ENCODE data around the gene RUFY3. TPM values are rescaled to one million over a fixed set of nuclear protein-coding genes. Genes with fewer than 3 reads are reported as not detected.
"Not testable (repeated sequence)": the region's sequence is repeated elsewhere in the genome, so short reads cannot be mapped to it uniquely, and the experiment has no call there.

Gene RUFY3
- polyA plus RNA-seq, 2 of the 4 experiments (the other 2 are of a cell fraction), result 8.1 to 20.8 TPM

DNA sequence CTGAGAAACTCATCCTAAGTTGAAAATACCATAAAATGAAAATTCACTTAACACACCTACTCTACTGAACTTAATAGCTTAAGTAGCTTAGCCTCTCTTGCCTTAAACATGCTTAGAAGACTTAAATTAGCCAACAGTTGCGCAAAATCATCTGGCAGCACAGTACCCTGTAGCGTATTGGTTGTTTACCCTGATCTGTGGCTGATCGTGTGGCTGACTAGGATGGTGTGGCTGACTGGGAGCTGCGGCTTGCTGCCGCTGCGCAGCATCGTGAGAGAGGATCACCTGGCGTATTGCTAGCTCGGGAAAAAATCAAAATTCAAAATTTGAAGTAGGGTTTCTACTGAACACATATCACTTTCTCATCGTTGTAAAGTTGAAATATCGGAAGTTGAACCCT, 6.3 kb downstream of the RUFY3 start:
- TF ChIP-seq CEBPB (IDR thresholded peaks at IDR 0.05) (no peak), ESRRA (IDR thresholded peaks at IDR 0.05; ENCODE audit: borderline replicate concordance, low read length) (no peak), EP300 (IDR thresholded peaks at IDR 0.05) (no peak), NPAS2 (CRISPR knock-in tag; IDR thresholded peaks at IDR 0.05; ENCODE audit: borderline replicate concordance) (no peak), RCOR1 (IDR thresholded peaks at IDR 0.05; ENCODE audit: low read depth, low read length) (no peak), JUNB (IDR thresholded peaks at IDR 0.05) (no peak), CHD2 (IDR thresholded peaks at IDR 0.05; ENCODE audit: low read length, partially characterized antibody) (no peak)
- TF ChIP-seq, protein P1, sequence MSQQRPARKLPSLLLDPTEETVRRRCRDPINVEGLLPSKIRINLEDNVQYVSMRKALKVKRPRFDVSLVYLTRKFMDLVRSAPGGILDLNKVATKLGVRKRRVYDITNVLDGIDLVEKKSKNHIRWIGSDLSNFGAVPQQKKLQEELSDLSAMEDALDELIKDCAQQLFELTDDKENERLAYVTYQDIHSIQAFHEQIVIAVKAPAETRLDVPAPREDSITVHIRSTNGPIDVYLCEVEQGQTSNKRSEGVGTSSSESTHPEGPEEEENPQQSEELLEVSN (IDR thresholded peaks at IDR 0.05; ENCODE audit: borderline replicate concordance, low read depth), result no peak
- TF ChIP-seq, protein P2, sequence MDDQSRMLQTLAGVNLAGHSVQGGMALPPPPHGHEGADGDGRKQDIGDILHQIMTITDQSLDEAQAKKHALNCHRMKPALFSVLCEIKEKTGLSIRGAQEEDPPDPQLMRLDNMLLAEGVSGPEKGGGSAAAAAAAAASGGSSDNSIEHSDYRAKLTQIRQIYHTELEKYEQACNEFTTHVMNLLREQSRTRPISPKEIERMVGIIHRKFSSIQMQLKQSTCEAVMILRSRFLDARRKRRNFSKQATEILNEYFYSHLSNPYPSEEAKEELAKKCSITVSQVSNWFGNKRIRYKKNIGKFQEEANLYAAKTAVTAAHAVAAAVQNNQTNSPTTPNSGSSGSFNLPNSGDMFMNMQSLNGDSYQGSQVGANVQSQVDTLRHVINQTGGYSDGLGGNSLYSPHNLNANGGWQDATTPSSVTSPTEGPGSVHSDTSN (IDR thresholded peaks at IDR 0.05), result no peak
- no peak for ATAC-seq
- DNase-seq (ENCODE audit: low read depth in 1 of 2, low spot score in 1 of 2), result no peak
- no peak overlapping the region for H3K4me3 ChIP-seq
- POLR2A ChIA-PET, result no interaction called here
- WGBS (ENCODE audit: missing lambda C conversion rate), result 84% methylated on average over 11 of the region's 11 CpGs
- no peak overlapping the region for H3K27ac ChIP-seq
- CTCF ChIA-PET, result interaction anchor here (0.7 to 0.9 kb wide), 2 partner anchors 9 to 110 kb away, joined by 3 read pairs; no protein-coding TSS in a partner anchor
- H3K9me3 ChIP-seq, result no peaks in the 10 kb centered on the region
- H3K4me2 ChIP-seq, result no peak overlapping the region
- FAIRE-seq, result no peak
- H3K4me1 ChIP-seq, result no peaks in the 10 kb centered on the region

DNA sequence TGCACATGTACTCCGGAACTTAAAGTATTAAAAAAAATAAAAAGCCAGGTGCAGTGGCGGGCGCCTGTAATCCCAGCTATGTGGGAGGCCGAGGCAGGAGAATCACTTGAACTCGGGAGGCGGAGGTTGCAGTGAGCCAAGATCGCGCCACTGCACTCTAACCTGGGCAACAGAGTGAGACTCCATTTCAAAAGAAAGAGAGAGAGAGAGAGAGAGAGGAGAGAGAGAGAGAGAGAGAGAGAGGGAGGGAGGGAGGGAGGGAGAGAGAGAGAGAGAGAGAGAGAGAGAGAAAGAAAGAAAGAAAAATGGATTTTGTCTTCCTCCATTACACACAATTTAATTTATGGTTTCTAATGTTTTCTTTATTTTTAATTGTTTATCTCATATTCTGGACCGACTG, 11.1 kb downstream of the RUFY3 start:
- H3K4me3 ChIP-seq; DNase-seq (ENCODE audit: low read depth in 1 of 2, low spot score in 1 of 2); CTCF ChIA-PET; FAIRE-seq; H3K9me3 ChIP-seq; ATAC-seq; POLR2A ChIA-PET; H3K27ac ChIP-seq; H3K4me2 ChIP-seq: not testable (repeated sequence)
- H3K4me1 ChIP-seq, result peaks cover 20% of the 10 kb centered on the region
- 92% methylated on average over 9 of the region's 9 CpGs for WGBS (ENCODE audit: missing lambda C conversion rate)

DNA sequence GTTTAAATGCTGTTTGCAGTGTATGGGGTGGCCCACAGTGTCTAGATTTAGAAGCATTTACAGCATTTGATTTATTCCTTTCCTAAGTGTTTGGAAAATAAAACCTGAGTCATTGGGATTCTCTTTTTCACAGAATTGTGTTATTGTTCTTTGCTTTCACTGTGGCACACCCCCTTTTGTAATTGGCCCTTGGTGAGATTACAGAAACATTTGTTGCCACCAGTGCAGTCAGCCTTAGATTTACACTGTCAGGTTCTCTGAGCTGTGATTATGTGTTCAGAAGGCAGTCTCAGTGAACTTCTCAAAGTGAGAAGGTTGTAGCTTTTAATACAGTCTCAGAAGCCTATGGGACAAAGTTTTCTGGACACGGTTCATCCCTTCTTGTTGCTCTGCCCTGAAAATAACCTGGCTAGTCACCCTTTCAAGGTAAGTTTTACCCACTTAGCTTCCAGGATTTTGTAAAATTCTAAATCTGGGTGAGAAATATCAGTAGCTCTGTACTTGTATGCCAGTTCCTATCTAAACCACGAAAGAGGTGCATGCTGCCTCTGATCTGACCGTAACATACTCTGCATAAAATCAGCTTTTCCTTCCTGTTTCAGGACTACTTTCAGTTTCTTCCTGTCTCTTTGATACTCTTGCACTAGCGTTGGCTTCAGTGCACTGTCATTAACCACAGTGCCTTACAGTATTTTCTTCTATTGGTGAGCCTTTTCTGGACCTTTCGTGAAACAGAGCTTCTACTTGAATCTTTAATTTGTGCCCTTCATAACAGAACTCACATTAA, 12.6 kb downstream of the RUFY3 start:
- TF ChIP-seq BHLHE40 (IDR thresholded peaks at IDR 0.05; ENCODE audit: low read depth, low read length), result no peak
- TF ChIP-seq RNF2 (IDR thresholded peaks at IDR 0.05; ENCODE audit: borderline replicate concordance, low read depth), result no peak
- TF ChIP-seq ZC3H11A (IDR thresholded peaks at IDR 0.05), result no peak
- no peak for TF ChIP-seq MAZ (IDR thresholded peaks at IDR 0.05; ENCODE audit: borderline replicate concordance, low read depth, low read length)
- no peak for TF ChIP-seq GATA3 (IDR thresholded peaks at IDR 0.05; ENCODE audit: borderline replicate concordance)
- ATAC-seq, result peak; percentile 79 to 82
- peak overlapping the region; percentile 13 to 78; a peak in 4 of 6 replicates for H3K27ac ChIP-seq
- no peaks in the 10 kb centered on the region for H3K9me3 ChIP-seq
- H3K4me3 ChIP-seq, result peak overlapping the region; percentile 25; the same call in 2 of the 3 replicates
- WGBS (ENCODE audit: missing lambda C conversion rate), result 20% methylated on average over 5 of the region's 5 CpGs
- POLR2A ChIA-PET, result interaction anchor here (0.6 to 1.6 kb wide), 2 partner anchors 29 to 45 kb away, joined by 3 to 8 read pairs; no protein-coding TSS in a partner anchor
- peaks cover 21% of the 10 kb centered on the region for H3K4me1 ChIP-seq
- H3K4me2 ChIP-seq, result peak overlapping the region; percentile 81
- no peak for FAIRE-seq
- CTCF ChIA-PET, result interaction anchor here (0.7 to 1.4 kb wide), 4 partner anchors 8 to 16 kb away, joined by 3 to 4 read pairs (median 3); no protein-coding TSS in a partner anchor
- DNase-seq (ENCODE audit: low read depth in 1 of 2, low spot score in 1 of 2), result no peak

DNA sequence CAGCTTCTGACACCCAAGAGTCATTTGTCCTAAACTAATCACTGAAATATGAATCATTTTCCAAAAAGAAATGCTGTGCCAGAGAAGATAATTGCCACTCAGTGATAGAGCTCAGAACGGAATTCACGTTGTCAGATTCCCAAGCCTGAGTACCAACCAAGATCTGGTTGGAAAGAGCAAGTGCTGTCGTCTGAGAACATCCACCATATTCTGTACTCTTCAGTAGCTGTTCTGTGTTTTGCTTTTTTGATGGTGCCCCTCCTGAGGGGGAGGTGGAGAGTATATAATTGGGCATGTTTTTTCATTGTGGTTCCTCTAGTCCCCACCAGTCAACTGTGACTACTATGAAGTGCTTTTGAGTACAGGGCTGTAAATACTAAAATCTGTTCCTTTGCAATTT, 13.2 kb downstream of the RUFY3 start:
- H3K27ac ChIP-seq, result peak overlapping the region; percentile 13 to 78; a peak in 4 of 6 replicates

More for the DNA sequence above, 13.2 kb downstream of the RUFY3 start:
- H3K4me2 ChIP-seq, result peak overlapping the region; percentile 81
- peaks cover 27% of the 10 kb centered on the region for H3K4me1 ChIP-seq
- DNase-seq (ENCODE audit: low read depth in 1 of 2, low spot score in 1 of 2), result no peak
- no peak for FAIRE-seq
- H3K4me3 ChIP-seq, result peak overlapping the region; percentile 25; the same call in 2 of the 3 replicates
- no peaks in the 10 kb centered on the region for H3K9me3 ChIP-seq
- no peak for TF ChIP-seq NR3C1 (IDR thresholded peaks at IDR 0.05)
- TF ChIP-seq ZC3H11A (IDR thresholded peaks at IDR 0.05), result no peak
- TF ChIP-seq, protein P1 (IDR thresholded peaks at IDR 0.05; ENCODE audit: borderline replicate concordance, low read depth), result no peak
- TF ChIP-seq, protein P3, sequence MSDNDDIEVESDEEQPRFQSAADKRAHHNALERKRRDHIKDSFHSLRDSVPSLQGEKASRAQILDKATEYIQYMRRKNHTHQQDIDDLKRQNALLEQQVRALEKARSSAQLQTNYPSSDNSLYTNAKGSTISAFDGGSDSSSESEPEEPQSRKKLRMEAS (IDR thresholded peaks at IDR 0.05), result no peak
- TF ChIP-seq JUN (IDR thresholded peaks at IDR 0.05), result no peak
- TF ChIP-seq MAFK (IDR thresholded peaks at IDR 0.05; ENCODE audit: partially characterized antibody), result no peak
- no peak for TF ChIP-seq HOXB5 (CRISPR knock-in tag; IDR thresholded peaks at IDR 0.05)
- no peak for TF ChIP-seq KDM1A (IDR thresholded peaks at IDR 0.05; ENCODE audit: low read depth)
- TF ChIP-seq SMC3 (IDR thresholded peaks at IDR 0.05), result no peak
- TF ChIP-seq CHD4 (IDR thresholded peaks at IDR 0.05; ENCODE audit: borderline replicate concordance), result no peak
- no peak for TF ChIP-seq TP53 (CRISPR knock-in tag; IDR thresholded peaks at IDR 0.05)
- TF ChIP-seq SREBF2 (IDR thresholded peaks at IDR 0.05), result no peak
- no peak for TF ChIP-seq ZNF302 (CRISPR knock-in tag; IDR thresholded peaks at IDR 0.05)
- no peak for TF ChIP-seq BHLHE40 (IDR thresholded peaks at IDR 0.05; ENCODE audit: low read depth, low read length)
- TF ChIP-seq, protein P4, sequence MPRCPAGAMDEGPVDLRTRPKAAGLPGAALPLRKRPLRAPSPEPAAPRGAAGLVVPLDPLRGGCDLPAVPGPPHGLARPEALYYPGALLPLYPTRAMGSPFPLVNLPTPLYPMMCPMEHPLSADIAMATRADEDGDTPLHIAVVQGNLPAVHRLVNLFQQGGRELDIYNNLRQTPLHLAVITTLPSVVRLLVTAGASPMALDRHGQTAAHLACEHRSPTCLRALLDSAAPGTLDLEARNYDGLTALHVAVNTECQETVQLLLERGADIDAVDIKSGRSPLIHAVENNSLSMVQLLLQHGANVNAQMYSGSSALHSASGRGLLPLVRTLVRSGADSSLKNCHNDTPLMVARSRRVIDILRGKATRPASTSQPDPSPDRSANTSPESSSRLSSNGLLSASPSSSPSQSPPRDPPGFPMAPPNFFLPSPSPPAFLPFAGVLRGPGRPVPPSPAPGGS (IDR thresholded peaks at IDR 0.05), result no peak
- TF ChIP-seq POLR2AphosphoS2 (conservative IDR thresholded peaks at IDR 0.05; ENCODE audit: low read length), result no peak
- POLR2A ChIA-PET, result interaction anchor here (0.6 to 1.6 kb wide), 2 partner anchors 30 to 46 kb away, joined by 3 to 8 read pairs; no protein-coding TSS in a partner anchor
- ATAC-seq, result peak; percentile 62 to 63; a peak in 5 of 6 replicates
- WGBS (ENCODE audit: missing lambda C conversion rate), result 70% methylated on average over 3 of the region's 3 CpGs
- CTCF ChIA-PET, result interaction anchor here (0.7 to 1.4 kb wide), 4 partner anchors 9 to 16 kb away, joined by 3 to 4 read pairs (median 3); no protein-coding TSS in a partner anchor
